Measurements from ENCODE around the gene CTU2. TPM values are rescaled to one million over a fixed set of nuclear protein-coding genes. Genes with fewer than 3 reads are reported as not detected.

Gene CTU2
- polyA plus RNA-seq: 10 to 100 TPM; 10.4 to 11.0 TPM

DNA sequence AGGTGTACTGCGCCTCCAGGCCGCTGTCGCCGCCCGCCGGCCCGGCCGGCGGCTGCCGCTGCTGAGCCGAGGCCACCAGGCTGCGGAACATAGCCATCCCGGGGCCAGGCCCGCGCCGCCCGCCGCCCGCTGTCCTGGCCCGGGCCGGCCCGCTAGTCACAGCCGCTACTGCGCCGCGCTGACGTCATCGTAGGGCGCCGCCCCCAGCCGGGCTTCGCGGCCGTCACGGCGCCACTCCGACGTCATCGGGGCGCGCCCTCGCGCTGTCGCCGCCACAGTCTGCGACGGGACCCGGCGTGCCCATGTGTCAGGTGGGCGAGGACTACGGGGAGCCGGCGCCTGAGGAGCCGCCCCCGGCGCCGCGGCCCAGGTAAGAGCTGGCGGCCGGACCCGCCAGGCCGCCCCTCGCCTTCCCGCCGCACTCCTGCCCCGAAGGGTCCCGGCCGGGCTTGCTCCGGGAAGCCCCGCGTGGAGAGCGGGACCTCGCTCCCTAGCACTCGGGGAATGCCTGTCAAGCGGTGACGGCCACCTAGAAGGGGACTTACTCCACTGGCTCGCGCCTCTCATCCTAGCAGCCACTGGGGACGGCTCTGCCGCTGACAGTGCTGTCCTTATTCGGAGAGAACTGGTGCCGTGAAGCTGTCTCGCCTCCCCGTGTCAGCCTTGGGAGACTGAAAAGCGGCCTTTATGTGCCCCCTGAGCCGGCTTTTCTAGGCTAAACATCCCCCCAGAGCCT, at the start of gene CTU2, which contains the start of gene RNF166:
Gene CTU2 (plus strand): TSS at position 275 of the 736 bp plus-strand sequence. CDS start 28 bp downstream, at position 303.
Gene RNF166 (minus strand): TSS at position 180 of the 736 bp plus-strand sequence. CDS start 83 bp downstream, at position 97.
- no peaks in the 10 kb centered on the region for H3K9me3 ChIP-seq (ENCODE audit: control insufficient read depth in 2 of 2, insufficient read depth in 1 of 2, low read depth in 1 of 2, low read length in 1 of 2)
- WGBS, 2 donors: 0% methylated on average over 67 to 86 of the region's 86 CpGs
- H3K4me3 ChIP-seq (ENCODE audit: low read depth in 1 of 2, low read length in 2 of 2): peak within 1 kb of the TSS; percentile 81 to 91
- H3K36me3 ChIP-seq (ENCODE audit: control insufficient read depth in 2 of 2, insufficient read depth in 2 of 2, low read length in 1 of 2): peaks cover 0 to 6% of the 10 kb centered on the region in 2 donors
- H3K4me1 ChIP-seq (ENCODE audit: control insufficient read depth in 2 of 2, insufficient read depth in 2 of 2, low read length in 1 of 2): peaks cover 3 to 10% of the 10 kb centered on the region in 2 donors
- peak within 1 kb of the TSS; percentile 74 to 92 for H3K27ac ChIP-seq (ENCODE audit: low read depth in 2 of 2, low read length in 1 of 2)
- H3K27me3 ChIP-seq (ENCODE audit: control insufficient read depth in 1 of 2, insufficient read depth in 2 of 2, low read length in 2 of 2): no peaks in the 10 kb centered on the region

- Histone ChIP-seq H3K9me3 (ENCODE audit: control insufficient read depth in 2 of 2, insufficient read depth in 1 of 2, low read depth in 1 of 2, low read length in 1 of 2) (no peaks in the 10 kb centered on the region), H3K36me3 (ENCODE audit: control insufficient read depth in 2 of 2, insufficient read depth in 2 of 2, low read length in 1 of 2) (peaks cover 7 to 54% of the 10 kb centered on the region in 2 donors), H3K4me3 (ENCODE audit: low read depth in 1 of 2, low read length in 2 of 2) (no peak overlapping the region), H3K27ac (ENCODE audit: low read depth in 2 of 2, low read length in 1 of 2) (no peak overlapping the region), H3K27me3 (ENCODE audit: control insufficient read depth in 1 of 2, insufficient read depth in 2 of 2, low read length in 2 of 2) (no peaks in the 10 kb centered on the region), H3K4me1 (ENCODE audit: control insufficient read depth in 2 of 2, insufficient read depth in 2 of 2, low read length in 1 of 2) (no peaks in the 10 kb centered on the region)
- 93% methylated on average over 18 to 19 of the region's 19 CpGs for WGBS, 2 donors
Measured at GRCh38 chr16:88657371-88657770, 48.9 kb upstream of the CTU2 start.

DNA sequence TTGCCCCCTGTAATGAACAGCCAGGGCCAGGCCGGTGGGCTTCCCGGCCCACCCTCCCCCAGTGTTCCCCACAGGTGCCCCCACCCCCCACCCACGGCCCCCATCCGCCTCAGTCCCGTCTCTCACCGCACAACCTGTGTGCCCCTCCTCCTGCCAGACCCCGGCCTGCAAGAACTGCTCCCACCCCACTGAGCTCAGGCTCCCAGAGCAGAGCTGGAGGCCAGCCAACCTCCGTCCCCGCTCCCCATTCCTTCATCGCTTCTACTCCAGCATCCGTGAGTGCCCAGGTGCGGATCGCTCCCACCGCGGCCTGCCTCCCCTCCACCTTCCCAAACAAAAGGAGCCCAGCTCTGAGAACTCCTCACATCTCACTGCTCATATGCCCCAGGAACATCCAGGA, 47.6 kb upstream of the CTU2 start:
- no peak overlapping the region for H3K4me3 ChIP-seq (ENCODE audit: low read depth in 1 of 2, low read length in 2 of 2)
- H3K9me3 ChIP-seq (ENCODE audit: control insufficient read depth in 2 of 2, insufficient read depth in 1 of 2, low read depth in 1 of 2, low read length in 1 of 2): no peaks in the 10 kb centered on the region
- H3K36me3 ChIP-seq (ENCODE audit: control insufficient read depth in 2 of 2, insufficient read depth in 2 of 2, low read length in 1 of 2): peaks cover 7 to 43% of the 10 kb centered on the region in 2 donors
- H3K27me3 ChIP-seq (ENCODE audit: control insufficient read depth in 1 of 2, insufficient read depth in 2 of 2, low read length in 2 of 2): no peaks in the 10 kb centered on the region
- no peaks in the 10 kb centered on the region for H3K4me1 ChIP-seq (ENCODE audit: control insufficient read depth in 2 of 2, insufficient read depth in 2 of 2, low read length in 1 of 2)
- WGBS, 2 donors: 92 to 97% methylated on average over 12 to 15 of the region's 15 CpGs
- H3K27ac ChIP-seq (ENCODE audit: low read depth in 2 of 2, low read length in 1 of 2): no peak overlapping the region

GRCh38 chr16:88659160-88659559, 47.1 kb upstream of the CTU2 start:
- Histone ChIP-seq H3K4me3 (ENCODE audit: low read depth in 1 of 2, low read length in 2 of 2) (no peak overlapping the region), H3K4me1 (ENCODE audit: control insufficient read depth in 2 of 2, insufficient read depth in 2 of 2, low read length in 1 of 2) (no peaks in the 10 kb centered on the region), H3K27me3 (ENCODE audit: control insufficient read depth in 1 of 2, insufficient read depth in 2 of 2, low read length in 2 of 2) (no peaks in the 10 kb centered on the region), H3K36me3 (ENCODE audit: control insufficient read depth in 2 of 2, insufficient read depth in 2 of 2, low read length in 1 of 2) (peaks cover 7 to 41% of the 10 kb centered on the region in 2 donors), H3K27ac (ENCODE audit: low read depth in 2 of 2, low read length in 1 of 2) (no peak overlapping the region), H3K9me3 (ENCODE audit: control insufficient read depth in 2 of 2, insufficient read depth in 1 of 2, low read depth in 1 of 2, low read length in 1 of 2) (no peaks in the 10 kb centered on the region)
- 93 to 94% methylated on average over 25 of the region's 25 CpGs for WGBS, 2 donors

GRCh38 chr16:88661468-88661867, 44.8 kb upstream of the CTU2 start:
- Histone ChIP-seq H3K9me3 (ENCODE audit: control insufficient read depth in 2 of 2, insufficient read depth in 1 of 2, low read depth in 1 of 2, low read length in 1 of 2) (no peaks in the 10 kb centered on the region), H3K27ac (ENCODE audit: low read depth in 2 of 2, low read length in 1 of 2) (no peak overlapping the region), H3K4me3 (ENCODE audit: low read depth in 1 of 2, low read length in 2 of 2) (no peak overlapping the region), H3K27me3 (ENCODE audit: control insufficient read depth in 1 of 2, insufficient read depth in 2 of 2, low read length in 2 of 2) (no peaks in the 10 kb centered on the region), H3K4me1 (ENCODE audit: control insufficient read depth in 2 of 2, insufficient read depth in 2 of 2, low read length in 1 of 2) (no peaks in the 10 kb centered on the region), H3K36me3 (ENCODE audit: control insufficient read depth in 2 of 2, insufficient read depth in 2 of 2, low read length in 1 of 2) (peaks cover 0 to 19% of the 10 kb centered on the region in 2 donors)
- 74 to 78% methylated on average over 10 of the region's 10 CpGs for WGBS, 2 donors

DNA sequence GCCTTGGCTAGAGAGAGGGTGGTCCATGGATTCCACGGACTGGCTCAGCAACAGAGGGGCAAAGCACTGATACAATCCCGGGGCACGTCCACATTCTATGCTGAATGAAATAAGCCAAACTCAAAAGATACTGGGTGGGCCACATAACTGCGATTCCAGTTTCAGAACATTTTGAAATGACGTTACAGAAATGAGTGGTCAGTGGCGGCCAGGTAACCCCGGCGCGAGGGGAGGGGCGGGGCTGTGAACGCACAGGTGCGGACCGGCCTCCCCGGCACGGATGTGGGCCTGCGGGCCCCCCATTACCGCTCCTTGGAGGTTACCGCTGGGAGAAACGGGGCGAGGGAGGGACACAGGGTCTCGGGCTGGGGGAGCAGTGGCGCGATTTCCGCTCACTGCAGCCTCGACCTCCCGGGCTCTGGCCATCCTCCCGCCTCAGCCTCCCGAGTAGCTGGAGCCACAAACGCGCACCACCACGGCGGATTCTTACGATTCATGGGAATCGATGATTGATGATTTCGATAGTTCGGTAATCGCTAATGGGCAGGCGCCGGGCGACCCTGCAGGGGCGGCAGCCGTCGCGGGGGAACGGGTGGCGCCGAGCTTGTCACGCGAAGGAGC, 44.0 kb upstream of the CTU2 start:
- no peaks in the 10 kb centered on the region for H3K27me3 ChIP-seq (ENCODE audit: control insufficient read depth in 1 of 2, insufficient read depth in 2 of 2, low read length in 2 of 2)
- WGBS, 2 donors: 1 to 2% methylated on average over 45 to 49 of the region's 49 CpGs
- H3K27ac ChIP-seq (ENCODE audit: low read depth in 2 of 2, low read length in 1 of 2): peak overlapping the region; percentile 85 to 92
- peaks cover 0 to 15% of the 10 kb centered on the region in 2 donors for H3K36me3 ChIP-seq (ENCODE audit: control insufficient read depth in 2 of 2, insufficient read depth in 2 of 2, low read length in 1 of 2)
- no peaks in the 10 kb centered on the region for H3K4me1 ChIP-seq (ENCODE audit: control insufficient read depth in 2 of 2, insufficient read depth in 2 of 2, low read length in 1 of 2)
- H3K9me3 ChIP-seq (ENCODE audit: control insufficient read depth in 2 of 2, insufficient read depth in 1 of 2, low read depth in 1 of 2, low read length in 1 of 2): no peaks in the 10 kb centered on the region
- peak overlapping the region; percentile 75 to 99 for H3K4me3 ChIP-seq (ENCODE audit: low read depth in 1 of 2, low read length in 2 of 2)

GRCh38 chr16:88662843-88663606, 43.3 kb upstream of the CTU2 start, which contains the start of gene MVD:
MVD (minus strand) TSS chr16:88663091; CDS start chr16:88663080, 11 bp downstream.
- Histone ChIP-seq H3K36me3 (ENCODE audit: control insufficient read depth in 2 of 2, insufficient read depth in 2 of 2, low read length in 1 of 2) (peaks cover 0 to 8% of the 10 kb centered on the region in 2 donors), H3K4me3 (ENCODE audit: low read depth in 1 of 2, low read length in 2 of 2) (peak within 1 kb of the TSS; percentile 75 to 100), H3K9me3 (ENCODE audit: control insufficient read depth in 2 of 2, insufficient read depth in 1 of 2, low read depth in 1 of 2, low read length in 1 of 2) (no peaks in the 10 kb centered on the region), H3K27ac (ENCODE audit: low read depth in 2 of 2, low read length in 1 of 2) (peak within 1 kb of the TSS; percentile 85 to 92), H3K27me3 (ENCODE audit: control insufficient read depth in 1 of 2, insufficient read depth in 2 of 2, low read length in 2 of 2) (no peaks in the 10 kb centered on the region), H3K4me1 (ENCODE audit: control insufficient read depth in 2 of 2, insufficient read depth in 2 of 2, low read length in 1 of 2) (no peaks in the 10 kb centered on the region)
- 0 to 1% methylated on average over 69 to 88 of the region's 88 CpGs for WGBS, 2 donors

DNA sequence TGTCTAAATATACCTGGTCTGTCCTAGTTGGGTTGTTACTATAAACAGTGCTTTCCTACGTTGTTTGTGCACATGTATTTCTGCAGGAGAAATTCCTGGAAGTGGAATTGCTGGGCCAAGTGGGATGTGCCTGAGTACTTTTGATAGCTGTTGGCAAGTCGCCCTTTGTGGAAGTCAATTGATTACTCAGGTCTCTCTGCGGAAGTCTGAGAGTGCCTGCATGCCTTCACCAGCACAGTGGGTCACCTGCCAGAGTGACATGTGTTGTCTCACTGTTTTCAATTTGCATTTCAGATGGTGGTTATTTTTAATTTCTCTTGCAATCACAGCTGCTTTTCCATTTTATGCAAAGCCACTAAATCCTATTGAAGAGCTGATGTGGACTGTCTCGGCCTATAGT, 41.2 kb upstream of the CTU2 start:
- Histone ChIP-seq H3K36me3 (ENCODE audit: control insufficient read depth in 2 of 2, insufficient read depth in 2 of 2, low read length in 1 of 2) (no peaks in the 10 kb centered on the region), H3K4me1 (ENCODE audit: control insufficient read depth in 2 of 2, insufficient read depth in 2 of 2, low read length in 1 of 2) (no peaks in the 10 kb centered on the region), H3K9me3 (ENCODE audit: control insufficient read depth in 2 of 2, insufficient read depth in 1 of 2, low read depth in 1 of 2, low read length in 1 of 2) (no peaks in the 10 kb centered on the region), H3K27me3 (ENCODE audit: control insufficient read depth in 1 of 2, insufficient read depth in 2 of 2, low read length in 2 of 2) (no peaks in the 10 kb centered on the region), H3K4me3 (ENCODE audit: low read depth in 1 of 2, low read length in 2 of 2) (no peak overlapping the region), H3K27ac (ENCODE audit: low read depth in 2 of 2, low read length in 1 of 2) (no peak overlapping the region)
- WGBS, 2 donors: 50 to 68% methylated on average over 4 of the region's 4 CpGs

GRCh38 chr16:88665570-88665969, 40.7 kb upstream of the CTU2 start:
- Histone ChIP-seq H3K36me3 (ENCODE audit: control insufficient read depth in 2 of 2, insufficient read depth in 2 of 2, low read length in 1 of 2) (no peaks in the 10 kb centered on the region), H3K4me1 (ENCODE audit: control insufficient read depth in 2 of 2, insufficient read depth in 2 of 2, low read length in 1 of 2) (no peaks in the 10 kb centered on the region), H3K9me3 (ENCODE audit: control insufficient read depth in 2 of 2, insufficient read depth in 1 of 2, low read depth in 1 of 2, low read length in 1 of 2) (no peaks in the 10 kb centered on the region), H3K27ac (ENCODE audit: low read depth in 2 of 2, low read length in 1 of 2) (no peak overlapping the region), H3K4me3 (ENCODE audit: low read depth in 1 of 2, low read length in 2 of 2) (no peak overlapping the region), H3K27me3 (ENCODE audit: control insufficient read depth in 1 of 2, insufficient read depth in 2 of 2, low read length in 2 of 2) (no peaks in the 10 kb centered on the region)
- WGBS, 2 donors: 91 to 95% methylated on average over 3 of the region's 3 CpGs
